ES-I3 (cell line): ENCODE results near the gene SEMA4B.
A peak's percentile ranks its signal among the peaks of the same experiment; 100 is the strongest.

Experiments used
- H3K36me3 ChIP-seq: 2 replicates; pipeline ENCODE4 v1.6.1; 2013; ENCODE audit warnings: mild to moderate bottlenecking, low read length, control low read depth, moderate library complexity; ENCODE audit not compliant: insufficient read depth
- H3K4me1 ChIP-seq: 2 replicates; pipeline ENCODE4 v1.6.1; 2013; ENCODE audit warnings: mild to moderate bottlenecking, control low read depth, low read length; ENCODE audit not compliant: insufficient read depth
- H3K9ac ChIP-seq: 2 replicates; pipeline ENCODE4 v1.6.1; 2013; ENCODE audit warnings: low read depth, mild to moderate bottlenecking, low read length, moderate library complexity
- H3K9me3 ChIP-seq: 2 replicates; pipeline ENCODE4 v1.6.1; 2013; ENCODE audit warnings: mild to moderate bottlenecking, low read length, moderate library complexity; ENCODE audit not compliant: control insufficient read depth, insufficient read depth

Gene SEMA4B

GRCh38 chr15:90188914-90189748 lies 12.0 kb upstream of the SEMA4B start:
- Histone ChIP-seq H3K4me1 (peaks cover 12% of the 10 kb centered on the region; the same call in 1 of the 2 replicates), H3K9me3 (no peaks in the 10 kb centered on the region), H3K36me3 (no peaks in the 10 kb centered on the region), H3K9ac (no peak overlapping the region)

GRCh38 chr15:90189781-90190467 lies 11.2 kb upstream of the SEMA4B start:
- H3K9me3 ChIP-seq, result no peaks in the 10 kb centered on the region
- H3K4me1 ChIP-seq, result peaks cover 11% of the 10 kb centered on the region; the same call in 1 of the 2 replicates
- no peak overlapping the region for H3K9ac ChIP-seq
- no peaks in the 10 kb centered on the region for H3K36me3 ChIP-seq

- Histone ChIP-seq H3K9me3 (no peaks in the 10 kb centered on the region), H3K4me1 (peaks cover 11% of the 10 kb centered on the region; the same call in 1 of the 2 replicates), H3K9ac (no peak overlapping the region), H3K36me3 (no peaks in the 10 kb centered on the region)
Observed at GRCh38 chr15:90190606-90191343, 10.4 kb upstream of the SEMA4B start.

GRCh38 chr15:90191344-90191687 lies 9.8 kb upstream of the SEMA4B start:
- no peaks in the 10 kb centered on the region for H3K36me3 ChIP-seq
- peaks cover 11% of the 10 kb centered on the region; the same call in 1 of the 2 replicates for H3K4me1 ChIP-seq
- H3K9me3 ChIP-seq, result no peaks in the 10 kb centered on the region
- no peak overlapping the region for H3K9ac ChIP-seq

- Histone ChIP-seq H3K9me3 (no peaks in the 10 kb centered on the region), H3K9ac (no peak overlapping the region), H3K36me3 (no peaks in the 10 kb centered on the region), H3K4me1 (peaks cover 11% of the 10 kb centered on the region; the same call in 1 of the 2 replicates)
Observed at GRCh38 chr15:90191794-90192509, 9.2 kb upstream of the SEMA4B start.

GRCh38 chr15:90192961-90193786 lies 8.0 kb upstream of the SEMA4B start:
- no peak overlapping the region for H3K9ac ChIP-seq
- H3K36me3 ChIP-seq, result no peaks in the 10 kb centered on the region
- no peaks in the 10 kb centered on the region for H3K9me3 ChIP-seq
- H3K4me1 ChIP-seq, result peaks cover 11% of the 10 kb centered on the region; the same call in 1 of the 2 replicates

- H3K36me3 ChIP-seq, result no peaks in the 10 kb centered on the region
- no peak overlapping the region for H3K9ac ChIP-seq
- H3K4me1 ChIP-seq, result peaks cover 11% of the 10 kb centered on the region; the same call in 1 of the 2 replicates
- no peaks in the 10 kb centered on the region for H3K9me3 ChIP-seq
Observed at GRCh38 chr15:90194655-90195054, 6.5 kb upstream of the SEMA4B start.

- peaks cover 3% of the 10 kb centered on the region; the same call in 1 of the 2 replicates for H3K4me1 ChIP-seq
- peak overlapping the region; percentile 73 for H3K9ac ChIP-seq
- no peaks in the 10 kb centered on the region for H3K36me3 ChIP-seq
- H3K9me3 ChIP-seq, result no peaks in the 10 kb centered on the region
Observed at GRCh38 chr15:90200534-90201129, 498 bp upstream of the SEMA4B start.

GRCh38 chr15:90201944-90202375 lies 830 bp downstream of the SEMA4B start:
- no peaks in the 10 kb centered on the region for H3K9me3 ChIP-seq
- H3K9ac ChIP-seq, result peak overlapping the region; percentile 73
- H3K4me1 ChIP-seq, result peaks cover 3% of the 10 kb centered on the region; the same call in 1 of the 2 replicates
- H3K36me3 ChIP-seq, result no peaks in the 10 kb centered on the region

GRCh38 chr15:90202929-90203328 lies 1.8 kb downstream of the SEMA4B start:
- Histone ChIP-seq H3K9me3 (no peaks in the 10 kb centered on the region), H3K9ac (no peak overlapping the region), H3K4me1 (peaks cover 3% of the 10 kb centered on the region; the same call in 1 of the 2 replicates), H3K36me3 (no peaks in the 10 kb centered on the region)

GRCh38 chr15:90203473-90203872 lies 2.3 kb downstream of the SEMA4B start:
- Histone ChIP-seq H3K4me1 (peaks cover 3% of the 10 kb centered on the region; the same call in 1 of the 2 replicates), H3K9me3 (no peaks in the 10 kb centered on the region), H3K36me3 (no peaks in the 10 kb centered on the region), H3K9ac (no peak overlapping the region)

- H3K9me3 ChIP-seq, result no peaks in the 10 kb centered on the region
- peaks cover 3% of the 10 kb centered on the region; the same call in 1 of the 2 replicates for H3K4me1 ChIP-seq
- no peak overlapping the region for H3K9ac ChIP-seq
- no peaks in the 10 kb centered on the region for H3K36me3 ChIP-seq
Observed at GRCh38 chr15:90203922-90204321, 2.8 kb downstream of the SEMA4B start.
